Keratinocyte (primary cell): ENCODE data around the gene TMEM187. TPM values are rescaled to one million over a fixed set of nuclear protein-coding genes. Genes with fewer than 3 reads are reported as not detected.

Experiments
- DNase-seq: peaks from one replicate; pipeline ENCODE4 v3.0.0-alpha.2; 2011; ENCODE audit warnings: low read depth, missing footprints, low spot score
- FAIRE-seq: peaks from 2 replicates; lab custom pipeline; 2011; peaks lifted over from hg19 to GRCh38; lab: Jason Lieb, UNC
- H2AFZ ChIP-seq: 2 replicates; pipeline ENCODE4 v1.6.0; 2012; ENCODE audit warnings: low read length, control low read depth, inconsistent platforms; ENCODE audit not compliant: control insufficient read depth
- H3K27ac ChIP-seq: 2 replicates; pipeline ENCODE4 v1.5.1; 2011; ENCODE audit warnings: low read length; ENCODE audit not compliant: control insufficient read depth, insufficient read depth
- H3K27me3 ChIP-seq: 3 replicates; pipeline ENCODE4 v1.6.0; 2011; ENCODE audit warnings: low read length; ENCODE audit not compliant: control insufficient read depth, insufficient read depth; ENCODE audit errors: extremely low read depth
- H3K36me3 ChIP-seq, 2 experiments: 2 replicates in 1 of 2; 3 replicates in 1 of 2; pipeline ENCODE4 v1.5.1; 2011; ENCODE audit warnings: low read length in 2 of 2, mild to moderate bottlenecking in 1 of 2; ENCODE audit not compliant: control insufficient read depth in 2 of 2, insufficient read depth in 2 of 2; ENCODE audit errors: extremely low read depth in 1 of 2
- H3K4me1 ChIP-seq: 3 replicates; pipeline ENCODE4 v1.5.1; 2011; ENCODE audit warnings: low read length; ENCODE audit not compliant: control insufficient read depth, insufficient read depth; ENCODE audit errors: extremely low read depth
- H3K4me2 ChIP-seq: 3 replicates; pipeline ENCODE4 v1.6.0; 2011; ENCODE audit warnings: low read depth, low read length; ENCODE audit not compliant: control insufficient read depth, insufficient read depth; ENCODE audit errors: extremely low read depth
- H3K4me3 ChIP-seq, 3 experiments: fragments of 200-600 bp in 1 of 3; sonication (generic) in 1 of 3; 2 replicates in 2 of 3; 3 replicates in 1 of 3; pipeline ENCODE4 v1.5.1; 2011 to 2016; ENCODE audit warnings: low read length in 3 of 3, mild to moderate bottlenecking in 3 of 3, control low read depth in 2 of 3, inconsistent platforms in 1 of 3, low read depth in 1 of 3, mixed read lengths in 1 of 3, mixed run types in 1 of 3, moderate library complexity in 1 of 3; ENCODE audit not compliant: control insufficient read depth in 2 of 3, insufficient read depth in 2 of 3; ENCODE audit errors: extremely low read depth in 1 of 3
- H3K79me2 ChIP-seq: 2 replicates; pipeline ENCODE4 v1.6.0; 2012; ENCODE audit warnings: low read length; ENCODE audit not compliant: control insufficient read depth, insufficient read depth
- H3K9ac ChIP-seq: 3 replicates; pipeline ENCODE4 v1.6.0; 2011; ENCODE audit warnings: low read length; ENCODE audit not compliant: control insufficient read depth, insufficient read depth; ENCODE audit errors: extremely low read depth
- H3K9me1 ChIP-seq: 3 replicates; pipeline ENCODE4 v1.6.0; 2011; ENCODE audit warnings: low read length; ENCODE audit not compliant: control insufficient read depth, insufficient read depth; ENCODE audit errors: extremely low read depth
- H3K9me3 ChIP-seq: 2 replicates; pipeline ENCODE4 v1.5.1; 2012; ENCODE audit warnings: low read depth, low read length; ENCODE audit not compliant: control insufficient read depth
- H4K20me1 ChIP-seq: 3 replicates; pipeline ENCODE4 v1.6.0; 2011; ENCODE audit warnings: low read length; ENCODE audit not compliant: control insufficient read depth, insufficient read depth; ENCODE audit errors: extremely low read depth
- EZH2 ChIP-seq: IDR thresholded peaks from one replicate; pipeline ENCODE4 v1.6.1; 2012; ENCODE audit warnings: inconsistent platforms, mild to moderate bottlenecking, low read length, moderate library complexity
- dilution Hi-C: fragments of 300-500 bp; cut with MboI; formaldehyde crosslinking; loops from one replicate; pipeline ENCODE4 v1.7.0; 2020; ENCODE audit warnings: low sequenced_read_pairs; ENCODE audit not compliant: extremely low pct_ligation_motif_present
- polyA plus RNA-seq, 5 experiments: library from polyadenylated mRNA; depleted of rRNA in 3 of 5; stranded (reverse) in 3 of 5; stranded (forward) in 1 of 5; unstranded in 1 of 5; fragments of >200 nt; gene quantifications; 1 replicate in 1 of 5; 2 replicates in 3 of 5; 3 replicates in 1 of 5; pipeline versions ENCODE4 v1.2.1 to v1.2.3, GENCODE V29; 2011 to 2012; ENCODE audit warnings: missing spikeins in 2 of 5, low read depth in 1 of 5, low replicate concordance in 1 of 5
- TF ChIP-seq, protein P1 (sequence below), 3 experiments: IDR thresholded peaks in 1 of 3; conservative IDR thresholded peaks in 1 of 3; optimal IDR thresholded peaks in 1 of 3; 2 replicates in 2 of 3; 3 replicates in 1 of 3; pipeline versions ENCODE3 to v1.5.1; 2011; ENCODE audit warnings: low read length in 3 of 3, mild to moderate bottlenecking in 3 of 3, moderate library complexity in 2 of 3, control low read depth in 1 of 3, inconsistent platforms in 1 of 3; ENCODE audit not compliant: insufficient read depth in 2 of 3; ENCODE audit errors: extremely low read depth in 1 of 3

TMEM187 gene
- polyA plus RNA-seq, 1 donor (not counting 4 experiments of a cell fraction or from before 2014, with no cell fraction given): 6.6 TPM

DNA sequence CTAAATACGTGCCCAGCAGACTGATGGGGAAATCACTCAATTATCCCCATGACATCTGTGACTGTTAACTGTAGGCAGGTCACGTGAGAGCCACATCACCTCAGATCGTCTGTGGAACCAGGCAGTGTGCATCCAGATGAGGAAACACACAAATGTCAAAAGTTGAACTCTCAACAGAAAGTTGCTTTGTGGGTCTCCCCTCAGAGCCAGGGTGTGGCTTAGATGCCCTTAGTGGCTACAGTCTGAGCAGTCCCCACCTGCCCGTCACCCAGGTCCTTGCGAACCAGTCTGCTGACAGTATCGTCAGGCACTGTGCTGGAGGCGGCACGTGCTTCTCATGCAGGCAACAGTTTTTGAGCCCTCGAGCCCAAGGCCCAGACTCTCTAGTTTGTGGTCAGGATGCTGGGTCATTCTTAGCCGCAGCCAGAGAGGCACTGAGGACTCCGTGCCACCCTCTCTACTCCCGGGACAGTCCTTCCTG lies 10.8 kb downstream of the TMEM187 start:
- DNase-seq (no peak), FAIRE-seq (no peak)
- dilution Hi-C loops: no loop called here
- no peak for TF ChIP-seq EZH2
- TF ChIP-seq, protein P1, sequence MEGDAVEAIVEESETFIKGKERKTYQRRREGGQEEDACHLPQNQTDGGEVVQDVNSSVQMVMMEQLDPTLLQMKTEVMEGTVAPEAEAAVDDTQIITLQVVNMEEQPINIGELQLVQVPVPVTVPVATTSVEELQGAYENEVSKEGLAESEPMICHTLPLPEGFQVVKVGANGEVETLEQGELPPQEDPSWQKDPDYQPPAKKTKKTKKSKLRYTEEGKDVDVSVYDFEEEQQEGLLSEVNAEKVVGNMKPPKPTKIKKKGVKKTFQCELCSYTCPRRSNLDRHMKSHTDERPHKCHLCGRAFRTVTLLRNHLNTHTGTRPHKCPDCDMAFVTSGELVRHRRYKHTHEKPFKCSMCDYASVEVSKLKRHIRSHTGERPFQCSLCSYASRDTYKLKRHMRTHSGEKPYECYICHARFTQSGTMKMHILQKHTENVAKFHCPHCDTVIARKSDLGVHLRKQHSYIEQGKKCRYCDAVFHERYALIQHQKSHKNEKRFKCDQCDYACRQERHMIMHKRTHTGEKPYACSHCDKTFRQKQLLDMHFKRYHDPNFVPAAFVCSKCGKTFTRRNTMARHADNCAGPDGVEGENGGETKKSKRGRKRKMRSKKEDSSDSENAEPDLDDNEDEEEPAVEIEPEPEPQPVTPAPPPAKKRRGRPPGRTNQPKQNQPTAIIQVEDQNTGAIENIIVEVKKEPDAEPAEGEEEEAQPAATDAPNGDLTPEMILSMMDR (optimal IDR thresholded peaks at IDR 0.05 in 1 of 3, IDR thresholded peaks at IDR 0.05 in 1 of 3, conservative IDR thresholded peaks at IDR 0.05 in 1 of 3; ENCODE audit: extremely low read depth in 1 of 3, insufficient read depth in 2 of 3, low read length in 3 of 3): no peak
- Histone ChIP-seq H3K27ac (no peak overlapping the region), H3K79me2 (no peaks in the 10 kb centered on the region), H3K9ac (no peak overlapping the region), H3K4me3 (no peak overlapping the region), H3K36me3 (no peaks in the 10 kb centered on the region), H3K9me3 (no peaks in the 10 kb centered on the region), H2AFZ (no peak overlapping the region), H3K4me2 (no peak overlapping the region), H3K9me1 (no peaks in the 10 kb centered on the region), H3K4me1 (peaks cover 4% of the 10 kb centered on the region), H4K20me1 (no peaks in the 10 kb centered on the region), H3K27me3 (peaks cover 3% of the 10 kb centered on the region)

DNA sequence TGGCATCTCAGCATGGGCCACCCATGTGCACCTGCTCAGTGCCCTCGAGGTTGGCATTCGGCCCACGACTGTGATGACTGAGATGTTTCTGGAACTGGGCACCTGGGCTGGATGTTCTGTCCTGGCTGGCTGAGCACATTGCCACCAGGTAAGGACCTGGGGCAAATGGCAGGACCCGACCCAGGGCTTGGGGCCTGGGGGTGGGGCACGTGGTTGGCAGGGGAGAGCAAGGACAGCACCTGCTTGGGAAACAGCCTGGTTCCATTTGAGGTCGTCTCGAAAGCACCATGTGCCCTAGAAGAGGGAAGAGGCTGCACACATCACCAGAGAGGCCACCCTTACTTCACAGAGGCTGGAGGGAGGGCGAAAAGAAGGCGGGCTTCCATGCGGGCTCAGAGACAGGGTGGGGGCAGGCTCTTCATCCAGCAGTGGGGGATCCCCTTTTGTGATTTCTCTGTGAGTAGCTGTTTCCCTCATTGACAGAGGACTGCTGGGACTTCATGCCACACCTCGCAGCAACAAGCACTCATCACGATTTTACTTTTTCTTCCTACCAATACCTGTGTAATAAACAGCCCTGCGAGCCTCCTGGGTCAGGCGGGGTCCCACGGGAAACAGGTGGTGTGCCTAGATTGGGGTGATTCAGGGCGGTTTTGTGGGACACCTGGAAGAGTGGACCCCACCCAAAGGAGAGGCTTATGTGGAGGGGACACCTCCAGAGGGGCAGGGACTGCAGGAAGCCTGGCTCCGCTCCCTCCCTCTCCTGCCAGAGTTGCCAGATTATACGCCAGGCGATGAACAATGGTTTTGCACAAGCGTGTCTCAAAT lies 12.0 kb downstream of the TMEM187 start:
- Histone ChIP-seq H3K4me1 (peaks cover 4% of the 10 kb centered on the region), H3K9ac (no peak overlapping the region), H3K4me2 (no peak overlapping the region), H3K79me2 (no peaks in the 10 kb centered on the region), H4K20me1 (no peaks in the 10 kb centered on the region), H3K9me3 (no peaks in the 10 kb centered on the region), H3K36me3 (no peaks in the 10 kb centered on the region), H3K4me3 (no peak overlapping the region), H3K9me1 (no peaks in the 10 kb centered on the region), H3K27ac (no peak overlapping the region), H3K27me3 (peaks cover 3% of the 10 kb centered on the region), H2AFZ (no peak overlapping the region)
- DNase-seq (no peak), FAIRE-seq (no peak)
- TF ChIP-seq, protein P1 (optimal IDR thresholded peaks at IDR 0.05 in 1 of 3, IDR thresholded peaks at IDR 0.05 in 1 of 3, conservative IDR thresholded peaks at IDR 0.05 in 1 of 3; ENCODE audit: extremely low read depth in 1 of 3, insufficient read depth in 2 of 3, low read length in 3 of 3): no peak
- TF ChIP-seq EZH2: no peak
- dilution Hi-C loops: no loop called here
